ENCODE data around the gene GTF3C5.
"Not testable (repeated sequence)": the region's sequence is repeated elsewhere in the genome, so short reads cannot be mapped to it uniquely, and the experiment has no call there.

Gene GTF3C5, protein sequence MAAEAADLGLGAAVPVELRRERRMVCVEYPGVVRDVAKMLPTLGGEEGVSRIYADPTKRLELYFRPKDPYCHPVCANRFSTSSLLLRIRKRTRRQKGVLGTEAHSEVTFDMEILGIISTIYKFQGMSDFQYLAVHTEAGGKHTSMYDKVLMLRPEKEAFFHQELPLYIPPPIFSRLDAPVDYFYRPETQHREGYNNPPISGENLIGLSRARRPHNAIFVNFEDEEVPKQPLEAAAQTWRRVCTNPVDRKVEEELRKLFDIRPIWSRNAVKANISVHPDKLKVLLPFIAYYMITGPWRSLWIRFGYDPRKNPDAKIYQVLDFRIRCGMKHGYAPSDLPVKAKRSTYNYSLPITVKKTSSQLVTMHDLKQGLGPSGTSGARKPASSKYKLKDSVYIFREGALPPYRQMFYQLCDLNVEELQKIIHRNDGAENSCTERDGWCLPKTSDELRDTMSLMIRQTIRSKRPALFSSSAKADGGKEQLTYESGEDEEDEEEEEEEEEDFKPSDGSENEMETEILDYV

GRCh38 chr9:133030317-133031129, at the start of gene GTF3C5:
GTF3C5 (plus strand) TSS chr9:133030997; CDS start chr9:133031012, 15 bp downstream.
- peak; percentile 100 for DNase-seq

DNA sequence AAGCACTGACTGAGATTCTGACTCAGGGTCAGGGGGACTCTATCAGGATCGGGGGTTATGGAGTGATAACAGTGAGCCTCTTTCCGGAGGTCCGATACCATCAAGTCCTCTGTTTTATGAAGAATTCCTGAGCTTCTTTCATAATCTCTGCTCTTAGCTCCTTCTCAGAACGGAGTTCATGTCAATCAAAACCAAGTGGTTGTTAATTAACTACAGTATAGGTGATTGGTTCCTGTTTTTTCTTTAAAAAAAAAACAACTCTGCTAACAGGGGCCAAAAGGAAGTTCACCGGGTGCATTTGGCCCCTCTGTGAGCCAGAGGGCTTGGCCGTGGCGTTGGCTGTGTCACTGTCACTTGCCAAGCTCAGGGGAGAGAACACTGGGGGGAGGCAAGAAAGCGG, 48.3 kb upstream of the GTF3C5 start:
- peak; percentile 59 for DNase-seq

DNA sequence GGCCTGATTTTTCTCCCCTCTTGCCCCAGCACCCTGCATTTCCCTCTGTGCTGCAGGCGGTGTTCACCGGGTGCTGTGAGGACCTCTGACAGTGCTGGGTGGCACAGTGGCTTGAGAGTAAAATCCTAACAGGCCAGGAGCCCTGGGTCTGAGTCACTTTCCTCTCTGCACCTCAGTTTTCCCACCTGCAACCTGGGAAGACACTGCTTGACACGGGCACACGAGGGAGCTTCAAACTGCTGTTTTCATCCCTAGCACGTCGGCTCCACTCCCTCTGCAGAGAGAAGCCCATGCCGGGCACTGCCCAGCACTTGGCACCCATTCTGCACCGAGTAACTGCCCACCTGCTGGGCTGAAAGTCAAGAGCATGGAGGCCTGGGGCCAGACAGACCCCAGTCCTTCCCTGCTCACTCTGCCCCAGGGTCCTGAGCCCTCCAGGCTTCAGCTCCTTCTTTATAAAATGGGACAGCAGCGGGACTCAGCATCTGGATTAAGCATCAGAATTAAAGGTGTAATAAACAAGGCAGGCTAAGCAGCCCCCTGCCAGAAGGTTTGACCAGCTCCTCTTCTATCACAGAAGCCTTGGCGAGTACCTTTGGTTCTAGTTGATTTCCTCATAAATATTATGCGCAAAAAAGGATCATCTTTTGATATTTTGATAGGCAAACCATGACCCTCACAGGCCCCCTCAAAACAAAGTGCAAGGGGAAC, 47.2 kb upstream of the GTF3C5 start:
- DNase-seq, result no peak

GRCh38 chr9:132984202-132985070, 46.4 kb upstream of the GTF3C5 start:
- no peak for DNase-seq

DNA sequence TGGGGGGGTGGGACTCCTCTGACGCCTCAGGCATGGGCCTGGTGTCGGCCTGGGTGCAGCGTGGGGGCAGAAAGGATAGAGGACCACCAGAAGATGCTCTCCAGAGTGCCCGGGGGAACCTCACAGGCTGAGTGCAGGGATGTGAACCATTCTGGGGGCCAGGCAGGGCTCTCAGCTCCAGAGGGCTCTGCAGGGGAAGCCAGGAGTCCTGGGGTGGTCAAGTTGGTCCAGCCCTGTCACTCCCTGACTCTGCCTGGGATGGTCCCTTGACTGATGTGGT, 45.8 kb upstream of the GTF3C5 start:
- DNase-seq, result no peak

DNA sequence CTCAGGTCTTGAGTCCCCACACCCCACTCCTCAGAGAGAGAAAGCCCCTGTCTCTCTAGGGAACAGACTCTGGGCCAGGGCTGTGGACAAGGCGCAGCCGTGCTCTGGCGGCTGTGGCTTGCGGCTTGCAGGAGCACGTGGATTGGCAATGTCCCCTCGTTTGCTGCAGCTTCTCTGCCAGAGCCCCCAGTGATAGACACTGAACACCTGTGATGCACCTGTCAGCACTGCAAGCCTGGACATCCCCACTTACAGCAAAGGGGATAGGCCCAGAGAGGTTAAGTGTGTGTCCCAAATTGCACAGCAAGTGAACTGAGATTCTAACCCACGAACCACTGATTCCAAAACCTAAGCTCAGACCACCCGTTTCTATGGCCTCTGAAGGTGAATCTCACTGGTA, 45.3 kb upstream of the GTF3C5 start:
- DNase-seq, result no peak

GRCh38 chr9:132986114-132986513, 44.7 kb upstream of the GTF3C5 start:
- DNase-seq, result no peak

GRCh38 chr9:132986640-132987620, 43.9 kb upstream of the GTF3C5 start:
- no peak for DNase-seq

DNA sequence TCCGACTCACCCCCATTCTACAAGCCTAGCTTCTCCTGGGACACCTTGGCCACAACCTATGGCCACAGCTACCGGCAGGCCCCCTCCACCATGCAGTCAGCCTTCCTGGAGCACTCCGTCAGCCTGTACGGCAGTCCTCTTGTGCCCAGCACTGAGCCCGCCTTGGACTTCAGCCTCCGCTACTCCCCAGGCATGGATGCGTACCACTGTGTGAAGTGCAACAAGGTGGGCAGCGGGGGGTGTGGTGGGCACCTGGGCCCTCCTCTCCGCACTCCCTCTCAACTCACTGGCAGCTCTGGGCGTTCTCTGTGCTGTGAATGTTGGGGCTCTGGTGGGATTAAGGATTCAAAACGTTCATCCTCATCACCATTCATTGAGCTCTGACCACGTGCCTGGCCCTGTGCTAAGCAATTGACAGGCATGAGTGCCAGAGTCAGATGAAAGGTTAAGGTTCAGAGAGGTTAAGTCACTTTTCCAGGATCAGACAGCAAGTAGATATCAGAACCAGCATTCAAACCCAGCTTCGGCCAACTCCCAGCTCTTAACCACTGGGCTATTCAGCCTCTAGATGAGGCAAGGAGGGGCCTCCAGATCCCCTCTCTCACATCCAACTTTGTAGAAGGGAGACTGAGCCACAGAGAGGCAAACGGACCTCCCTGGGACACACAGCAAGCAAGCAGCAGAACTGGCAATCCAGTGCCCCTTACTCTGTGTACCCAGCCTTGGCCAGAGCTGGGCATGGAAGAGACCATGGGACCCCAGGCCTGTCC, 42.4 kb upstream of the GTF3C5 start:
- DNase-seq, result no peak

- DNase-seq, result no peak
Measured at GRCh38 chr9:132989014-132989310, 41.8 kb upstream of the GTF3C5 start.

- DNase-seq, result no peak
Measured at GRCh38 chr9:132989414-132989996, 41.3 kb upstream of the GTF3C5 start.

GRCh38 chr9:132989998-132990557, 40.7 kb upstream of the GTF3C5 start:
- not testable (repeated sequence) for DNase-seq

- DNase-seq, result no peak
Measured at GRCh38 chr9:132990781-132991180, 40.0 kb upstream of the GTF3C5 start.

- peak; percentile 62 for DNase-seq
Measured at GRCh38 chr9:132991351-132992300, 39.2 kb upstream of the GTF3C5 start.

DNA sequence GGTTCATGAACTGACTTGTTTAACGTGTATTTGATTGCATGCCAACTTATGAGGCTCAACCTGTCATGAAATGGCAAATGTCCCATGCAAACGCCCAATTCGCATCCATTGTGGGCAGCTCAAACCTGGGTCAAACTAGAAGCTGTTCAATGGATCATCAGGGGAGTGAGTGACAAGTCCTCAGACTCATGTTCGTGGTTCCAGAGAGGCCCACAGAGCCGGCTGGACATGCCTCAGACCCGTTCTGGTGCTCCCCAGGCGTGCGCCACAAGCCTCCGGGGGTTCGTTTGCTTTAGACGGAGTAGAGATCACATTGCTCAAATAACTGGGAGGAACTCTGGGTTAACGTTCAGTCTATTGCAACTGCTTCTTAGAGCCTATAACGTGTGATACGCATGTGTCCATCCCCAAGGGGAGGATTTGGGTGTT, 37.3 kb upstream of the GTF3C5 start:
- DNase-seq, result peak; percentile 9

DNA sequence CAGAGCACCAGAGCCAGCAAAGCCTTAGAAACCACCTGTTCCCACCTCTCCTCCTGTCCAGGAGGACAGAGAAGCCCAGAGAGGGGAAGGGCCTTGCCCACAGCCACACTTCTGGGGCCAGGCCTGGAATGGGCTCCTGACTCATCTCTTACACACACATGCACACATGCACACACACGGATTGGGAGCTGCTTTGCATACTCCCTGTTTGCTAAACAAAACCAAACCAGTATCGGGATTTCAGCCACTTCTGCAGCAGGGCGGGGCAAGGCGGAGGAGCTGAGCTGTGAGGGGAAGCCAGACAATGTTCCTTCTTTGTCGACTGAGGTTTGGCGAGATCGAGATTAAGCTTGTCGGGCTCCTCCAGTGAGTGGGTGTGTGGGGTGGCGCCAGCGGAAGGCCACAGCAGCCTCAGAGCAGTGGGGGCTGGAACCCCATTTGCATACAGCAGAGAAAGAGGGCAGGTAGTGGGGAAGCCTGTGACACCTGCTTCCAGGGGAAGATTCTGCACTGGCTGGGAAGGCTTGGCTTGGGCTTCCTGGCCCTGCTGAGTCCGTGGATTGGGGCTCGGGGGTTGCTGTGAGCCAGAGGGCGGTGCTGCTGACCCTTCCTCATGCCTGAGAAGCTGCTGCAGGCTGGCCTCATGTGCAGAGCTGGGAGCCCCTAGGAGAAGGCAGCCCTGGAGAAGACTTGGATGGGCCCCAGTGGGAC, 36.2 kb upstream of the GTF3C5 start:
- peak; percentile 84 for DNase-seq

- no peak for DNase-seq
Measured at GRCh38 chr9:132995121-132995420, 35.7 kb upstream of the GTF3C5 start.

DNA sequence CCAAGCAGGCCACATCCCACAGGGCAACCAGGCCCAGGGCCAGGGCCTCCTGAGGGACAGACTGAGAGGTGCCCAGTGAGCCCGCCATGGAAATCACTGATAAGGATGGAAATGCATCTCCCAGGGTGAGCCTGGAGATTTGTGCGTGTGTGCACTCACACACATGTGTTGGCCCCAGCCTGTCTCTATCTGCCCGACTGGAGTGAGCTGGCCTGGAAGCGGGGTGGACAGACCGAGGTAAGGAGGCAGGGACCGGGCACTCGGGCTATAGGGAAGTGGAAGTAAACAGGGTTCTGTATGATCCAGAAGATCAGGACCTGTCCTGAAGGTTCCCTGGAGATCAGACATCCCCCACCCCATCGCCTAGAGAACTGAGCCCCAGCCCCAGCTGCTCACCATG, 34.9 kb upstream of the GTF3C5 start:
- no peak for DNase-seq

Data from MV-4-11 (cell line).